GM18507 (cell line): ENCODE results near the gene RAMAC.
"Not testable (repeated sequence)": the region's sequence is repeated elsewhere in the genome, so short reads cannot be mapped to it uniquely, and the experiment has no call there.

Experiments
- DNase-seq: peaks from one replicate; pipeline ENCODE4 v3.0.0; 2011; ENCODE audit warnings: low read depth; ENCODE audit not compliant: insufficient read length; ENCODE audit errors: extremely low spot score
- FAIRE-seq: peaks from 2 replicates; lab custom pipeline; 2011; peaks lifted over from hg19 to GRCh38; lab: Jason Lieb, UNC

RAMAC gene

GRCh38 chr15:83010709-83011270, 24.8 kb downstream of the RAMAC start:
- FAIRE-seq (peak; percentile 87), DNase-seq (peak; percentile 55)

GRCh38 chr15:83011271-83012075, 25.5 kb downstream of the RAMAC start, which contains the start of gene C15orf40:
TSS of gene C15orf40 (minus strand) at chr15:83011639. CDS start at chr15:83011607, 32 bp downstream.
- DNase-seq (peak; percentile 96), FAIRE-seq (peak; percentile 82)

- DNase-seq (no peak), FAIRE-seq (no peak)
These were observed 26.0 kb downstream of the RAMAC start for GRCh38 chr15:83012076-83012426.

GRCh38 chr15:83012636-83013035, 26.6 kb downstream of the RAMAC start:
- DNase-seq (no peak), FAIRE-seq (no peak)

GRCh38 chr15:83014205-83014653, 28.2 kb downstream of the RAMAC start:
- DNase-seq, result no peak
- no peak for FAIRE-seq

- no peak for FAIRE-seq
- no peak for DNase-seq
These were observed 29.4 kb downstream of the RAMAC start for GRCh38 chr15:83015361-83015760.

- DNase-seq (no peak), FAIRE-seq (no peak)
These were observed 30.9 kb downstream of the RAMAC start for GRCh38 chr15:83016906-83017305.

GRCh38 chr15:83018436-83018835, 32.4 kb downstream of the RAMAC start:
- FAIRE-seq (no peak), DNase-seq (no peak)

- no peak for DNase-seq
- FAIRE-seq, result no peak
These were observed 44.0 kb downstream of the RAMAC start for GRCh38 chr15:83030021-83030420.

GRCh38 chr15:83031234-83031633, 45.2 kb downstream of the RAMAC start:
- FAIRE-seq, DNase-seq: not testable (repeated sequence)

- FAIRE-seq, result no peak
These were observed 50.2 kb downstream of the RAMAC start for GRCh38 chr15:83036253-83036652.

GRCh38 chr15:83039206-83039605, 53.2 kb downstream of the RAMAC start:
- FAIRE-seq (no peak), DNase-seq (no peak)

More at GRCh38 chr15:83036253-83036652, 50.2 kb downstream of the RAMAC start:
- no peak for DNase-seq
